ENCODE results near the gene CBLC.

The CBLC gene

DNA sequence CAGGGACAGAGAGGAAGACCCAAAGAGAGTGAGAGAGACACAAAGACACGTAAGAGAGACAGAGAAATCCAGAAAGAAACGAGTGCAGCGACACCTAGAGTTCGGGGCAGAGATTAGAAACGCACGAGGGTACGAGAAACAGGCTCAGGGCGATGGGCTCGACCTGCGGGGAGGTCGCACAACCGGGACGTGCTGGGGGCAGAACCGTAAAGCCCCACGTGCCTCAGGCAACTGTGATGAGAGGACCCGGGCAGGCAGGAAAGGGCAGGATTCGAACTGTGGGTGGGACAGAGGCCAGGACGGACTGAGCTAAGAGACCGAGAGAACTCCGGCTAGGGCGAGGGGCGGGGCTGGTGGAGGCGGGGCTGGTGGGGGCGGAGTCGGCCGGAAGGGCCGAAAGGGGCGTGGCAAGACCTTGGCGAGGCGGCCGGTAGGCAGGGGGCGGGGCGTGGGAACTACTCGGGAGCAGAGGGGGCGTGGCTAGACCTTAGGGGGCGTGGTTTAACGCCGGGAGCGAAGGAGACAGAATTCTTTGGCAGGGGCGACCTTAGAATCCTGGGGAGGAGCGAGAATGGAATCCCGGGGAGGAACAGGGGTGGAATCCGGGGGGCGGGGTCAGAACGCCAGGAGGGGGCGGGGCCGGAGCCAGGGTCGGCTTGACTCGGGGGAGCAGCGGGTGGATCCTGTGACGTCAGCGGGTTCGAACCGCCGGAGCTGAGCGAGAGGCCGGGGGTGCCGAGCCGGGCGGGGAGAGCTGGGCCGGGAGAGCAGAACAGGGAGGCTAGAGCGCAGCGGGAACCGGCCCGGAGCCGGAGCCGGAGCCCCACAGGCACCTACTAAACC lies 68.1 kb downstream of the CBLC start, which contains the start of gene NECTIN2:
Gene NECTIN2, plus strand, starts transcription at position 686 of the 843 bp plus-strand sequence. CDS start 229 bp downstream, outside the sequence.
- no peaks in the 10 kb centered on the region for H3K36me3 ChIP-seq (ENCODE audit: control insufficient read depth in 2 of 2, insufficient read depth in 1 of 2, low read length in 2 of 2)
- H3K4me3 ChIP-seq (ENCODE audit: low read depth, low read length): peak within 1 kb of the TSS; percentile 85
- H3K9me3 ChIP-seq (ENCODE audit: control insufficient read depth, insufficient read depth, low read depth, low read length): no peaks in the 10 kb centered on the region
- POLR2A ChIA-PET: interaction anchor here (0.6 to 2.2 kb wide), 14 partner anchors 20 to 332 kb away, joined by 3 to 15 read pairs (median 4); partner anchors contain the start of genes BCAM, BLOC1S3, TOMM40 and TRAPPC6A
- CTCF ChIA-PET: interaction anchor here (0.5 to 1.4 kb wide), 16 partner anchors 38 to 130 kb away, joined by 3 to 7 read pairs (median 4); partner anchors contain the start of gene CLPTM1
- H3K27ac ChIP-seq (ENCODE audit: extremely low read depth, low read depth, low read length): peak within 1 kb of the TSS; percentile 93
- peaks cover 25% of the 10 kb centered on the region for H3K4me1 ChIP-seq (ENCODE audit: control insufficient read depth, insufficient read depth, low read length)
- no peak; the same call in 1 of the 2 replicates for TF ChIP-seq ZBTB20 (tag by site-specific recombination; IDR thresholded peaks at IDR 0.05)
- peak; percentile 38; the same call in 1 of the 2 replicates for TF ChIP-seq ZNF561 (tag by site-specific recombination; IDR thresholded peaks at IDR 0.05; ENCODE audit: borderline replicate concordance)
- no peak; the same call in none of the 2 replicates for TF ChIP-seq ZNF501 (tag by site-specific recombination; IDR thresholded peaks at IDR 0.05)
- TF ChIP-seq ZNF48 (tag by site-specific recombination; IDR thresholded peaks at IDR 0.05): no peak
- TF ChIP-seq, protein P1, sequence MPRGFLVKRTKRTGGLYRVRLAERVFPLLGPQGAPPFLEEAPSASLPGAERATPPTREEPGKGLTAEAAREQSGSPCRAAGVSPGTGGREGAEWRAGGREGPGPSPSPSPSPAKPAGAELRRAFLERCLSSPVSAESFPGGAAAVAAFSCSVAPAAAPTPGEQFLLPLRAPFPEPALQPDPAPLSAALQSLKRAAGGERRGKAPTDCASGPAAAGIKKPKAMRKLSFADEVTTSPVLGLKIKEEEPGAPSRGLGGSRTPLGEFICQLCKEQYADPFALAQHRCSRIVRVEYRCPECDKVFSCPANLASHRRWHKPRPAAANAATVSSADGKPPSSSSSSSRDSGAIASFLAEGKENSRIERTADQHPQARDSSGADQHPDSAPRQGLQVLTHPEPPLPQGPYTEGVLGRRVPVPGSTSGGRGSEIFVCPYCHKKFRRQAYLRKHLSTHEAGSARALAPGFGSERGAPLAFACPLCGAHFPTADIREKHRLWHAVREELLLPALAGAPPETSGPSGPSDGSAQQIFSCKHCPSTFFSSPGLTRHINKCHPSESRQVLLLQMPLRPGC (tag by site-specific recombination; IDR thresholded peaks at IDR 0.05): no peak
- no peak for TF ChIP-seq EGR2 (tag by site-specific recombination; IDR thresholded peaks at IDR 0.05; ENCODE audit: low read depth)
- no peak for TF ChIP-seq MEIS1 (CRISPR knock-in tag; IDR thresholded peaks at IDR 0.05; ENCODE audit: borderline replicate concordance)
- no peak for TF ChIP-seq ZNF211 (tag by site-specific recombination; IDR thresholded peaks at IDR 0.05; ENCODE audit: low read depth)
- peak; percentile 54 for TF ChIP-seq ZIC2 (tag by site-specific recombination; IDR thresholded peaks at IDR 0.05)
- TF ChIP-seq BCL11A (tag by site-specific recombination; IDR thresholded peaks at IDR 0.05; ENCODE audit: low read depth): peak; percentile 82; the same call in 1 of the 2 replicates
- TF ChIP-seq TCF7L2 (IDR thresholded peaks at IDR 0.05; ENCODE audit: borderline replicate concordance, low read depth, low read length): no peak
- TF ChIP-seq ZNF335 (tag by site-specific recombination; conservative IDR thresholded peaks at IDR 0.05): peak; percentile 82
- no peak for TF ChIP-seq ZNF423 (tag by site-specific recombination; IDR thresholded peaks at IDR 0.05)
- TF ChIP-seq SP2 (tag by site-specific recombination; IDR thresholded peaks at IDR 0.05): peak; percentile 83
- peak; percentile 76 for TF ChIP-seq ZXDB (tag by site-specific recombination; IDR thresholded peaks at IDR 0.05)
- TF ChIP-seq ZFHX2 (tag by site-specific recombination; conservative IDR thresholded peaks at IDR 0.05): peak; percentile 52
- peak; percentile 99 for TF ChIP-seq KLF9 (tag by site-specific recombination; IDR thresholded peaks at IDR 0.05; ENCODE audit: low read depth)
- TF ChIP-seq ZNF596 (tag by site-specific recombination; IDR thresholded peaks at IDR 0.05): peak; percentile 82; the same call in 1 of the 2 replicates
- TF ChIP-seq ZNF292 (tag by site-specific recombination; IDR thresholded peaks at IDR 0.05; ENCODE audit: borderline replicate concordance, low read depth): no peak
- no peak for TF ChIP-seq ZNF10 (tag by site-specific recombination; IDR thresholded peaks at IDR 0.05)
- no peak for TF ChIP-seq ZNF677 (tag by site-specific recombination; IDR thresholded peaks at IDR 0.05)
- TF ChIP-seq ZNF768 (tag by site-specific recombination; IDR thresholded peaks at IDR 0.05): no peak
- no peak for TF ChIP-seq ZNF132 (tag by site-specific recombination; IDR thresholded peaks at IDR 0.05; ENCODE audit: borderline replicate concordance)
- TF ChIP-seq KLF1 (tag by site-specific recombination; IDR thresholded peaks at IDR 0.05): peak; percentile 56
- TF ChIP-seq ZNF664 (tag by site-specific recombination; IDR thresholded peaks at IDR 0.05): no peak
- TF ChIP-seq, protein P2, sequence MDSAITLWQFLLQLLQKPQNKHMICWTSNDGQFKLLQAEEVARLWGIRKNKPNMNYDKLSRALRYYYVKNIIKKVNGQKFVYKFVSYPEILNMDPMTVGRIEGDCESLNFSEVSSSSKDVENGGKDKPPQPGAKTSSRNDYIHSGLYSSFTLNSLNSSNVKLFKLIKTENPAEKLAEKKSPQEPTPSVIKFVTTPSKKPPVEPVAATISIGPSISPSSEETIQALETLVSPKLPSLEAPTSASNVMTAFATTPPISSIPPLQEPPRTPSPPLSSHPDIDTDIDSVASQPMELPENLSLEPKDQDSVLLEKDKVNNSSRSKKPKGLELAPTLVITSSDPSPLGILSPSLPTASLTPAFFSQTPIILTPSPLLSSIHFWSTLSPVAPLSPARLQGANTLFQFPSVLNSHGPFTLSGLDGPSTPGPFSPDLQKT (IDR thresholded peaks at IDR 0.05; ENCODE audit: borderline replicate concordance, low read depth, low read length): no peak
- TF ChIP-seq ZNF658 (tag by site-specific recombination; IDR thresholded peaks at IDR 0.05): no peak
- TF ChIP-seq, protein P3, sequence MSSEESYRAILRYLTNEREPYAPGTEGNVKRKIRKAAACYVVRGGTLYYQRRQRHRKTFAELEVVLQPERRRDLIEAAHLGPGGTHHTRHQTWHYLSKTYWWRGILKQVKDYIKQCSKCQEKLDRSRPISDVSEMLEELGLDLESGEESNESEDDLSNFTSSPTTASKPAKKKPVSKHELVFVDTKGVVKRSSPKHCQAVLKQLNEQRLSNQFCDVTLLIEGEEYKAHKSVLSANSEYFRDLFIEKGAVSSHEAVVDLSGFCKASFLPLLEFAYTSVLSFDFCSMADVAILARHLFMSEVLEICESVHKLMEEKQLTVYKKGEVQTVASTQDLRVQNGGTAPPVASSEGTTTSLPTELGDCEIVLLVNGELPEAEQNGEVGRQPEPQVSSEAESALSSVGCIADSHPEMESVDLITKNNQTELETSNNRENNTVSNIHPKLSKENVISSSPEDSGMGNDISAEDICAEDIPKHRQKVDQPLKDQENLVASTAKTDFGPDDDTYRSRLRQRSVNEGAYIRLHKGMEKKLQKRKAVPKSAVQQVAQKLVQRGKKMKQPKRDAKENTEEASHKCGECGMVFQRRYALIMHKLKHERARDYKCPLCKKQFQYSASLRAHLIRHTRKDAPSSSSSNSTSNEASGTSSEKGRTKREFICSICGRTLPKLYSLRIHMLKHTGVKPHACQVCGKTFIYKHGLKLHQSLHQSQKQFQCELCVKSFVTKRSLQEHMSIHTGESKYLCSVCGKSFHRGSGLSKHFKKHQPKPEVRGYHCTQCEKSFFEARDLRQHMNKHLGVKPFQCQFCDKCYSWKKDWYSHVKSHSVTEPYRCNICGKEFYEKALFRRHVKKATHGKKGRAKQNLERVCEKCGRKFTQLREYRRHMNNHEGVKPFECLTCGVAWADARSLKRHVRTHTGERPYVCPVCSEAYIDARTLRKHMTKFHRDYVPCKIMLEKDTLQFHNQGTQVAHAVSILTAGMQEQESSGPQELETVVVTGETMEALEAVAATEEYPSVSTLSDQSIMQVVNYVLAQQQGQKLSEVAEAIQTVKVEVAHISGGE (tag by site-specific recombination; conservative IDR thresholded peaks at IDR 0.05; ENCODE audit: low read depth): peak; percentile 48
- TF ChIP-seq ZNF175 (tag by site-specific recombination; IDR thresholded peaks at IDR 0.05): no peak
- peak; percentile 42; the same call in 1 of the 2 replicates for TF ChIP-seq ZBTB17 (tag by site-specific recombination; IDR thresholded peaks at IDR 0.05)
- TF ChIP-seq ZEB2 (tag by site-specific recombination; IDR thresholded peaks at IDR 0.05): peak; percentile 71
